Measurements from ENCODE around the gene SLC25A17.

DNA sequence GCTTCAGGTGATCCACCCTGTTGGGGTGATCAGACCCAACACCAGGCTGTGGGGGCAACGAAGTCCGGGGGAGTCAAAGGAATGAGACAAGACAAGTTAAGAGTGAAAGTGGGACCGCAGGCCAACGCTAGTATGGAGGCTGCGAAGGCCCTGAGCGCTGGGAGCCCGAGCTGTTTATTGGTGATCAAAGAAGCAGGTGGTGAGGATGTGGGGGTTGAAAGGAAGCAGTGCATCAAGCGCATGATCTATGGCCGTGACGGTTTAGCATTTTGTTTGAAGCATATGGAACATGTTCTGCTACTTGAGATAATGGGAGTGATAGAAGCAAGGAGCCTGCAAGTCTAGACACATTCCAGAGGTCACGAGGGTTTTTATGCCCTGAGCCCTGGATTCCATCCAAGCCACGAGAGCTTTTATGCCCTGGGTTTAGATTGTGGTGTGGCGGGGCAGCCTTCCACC, 90.4 kb downstream of the SLC25A17 start:
- TF ChIP-seq, protein P1, sequence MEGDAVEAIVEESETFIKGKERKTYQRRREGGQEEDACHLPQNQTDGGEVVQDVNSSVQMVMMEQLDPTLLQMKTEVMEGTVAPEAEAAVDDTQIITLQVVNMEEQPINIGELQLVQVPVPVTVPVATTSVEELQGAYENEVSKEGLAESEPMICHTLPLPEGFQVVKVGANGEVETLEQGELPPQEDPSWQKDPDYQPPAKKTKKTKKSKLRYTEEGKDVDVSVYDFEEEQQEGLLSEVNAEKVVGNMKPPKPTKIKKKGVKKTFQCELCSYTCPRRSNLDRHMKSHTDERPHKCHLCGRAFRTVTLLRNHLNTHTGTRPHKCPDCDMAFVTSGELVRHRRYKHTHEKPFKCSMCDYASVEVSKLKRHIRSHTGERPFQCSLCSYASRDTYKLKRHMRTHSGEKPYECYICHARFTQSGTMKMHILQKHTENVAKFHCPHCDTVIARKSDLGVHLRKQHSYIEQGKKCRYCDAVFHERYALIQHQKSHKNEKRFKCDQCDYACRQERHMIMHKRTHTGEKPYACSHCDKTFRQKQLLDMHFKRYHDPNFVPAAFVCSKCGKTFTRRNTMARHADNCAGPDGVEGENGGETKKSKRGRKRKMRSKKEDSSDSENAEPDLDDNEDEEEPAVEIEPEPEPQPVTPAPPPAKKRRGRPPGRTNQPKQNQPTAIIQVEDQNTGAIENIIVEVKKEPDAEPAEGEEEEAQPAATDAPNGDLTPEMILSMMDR (IDR thresholded peaks at IDR 0.05; ENCODE audit: low read depth, low read length): no peak
- no peak for TF ChIP-seq EZH2phosphoT487 (IDR thresholded peaks at IDR 0.05; ENCODE audit: low read depth)
